Ovary (tissue), 3 donors: ENCODE data around the gene HHIPL1.

Experiments used
- CTCF ChIP-seq, 3 donors: fragments of 450-650 bp in 2 of 3; fragments of 200-600 bp in 1 of 3; IDR thresholded peaks; one replicate each; pipeline versions ENCODE4 v1.5.1 to v1.8.0; 2016 to 2022; ENCODE audit warnings: antibody characterized with exemption in 3 of 3, mild to moderate bottlenecking in 1 of 3
- EP300 ChIP-seq: sonication (generic); formaldehyde crosslinking; IDR thresholded peaks from one replicate; pipeline ENCODE4 v1.6.1; 2017; ENCODE audit warnings: antibody characterized with exemption
- donor health status: DM: no; HTN: no; CAD: no.

GRCh38 chr14:99700379-99700778 is 55.5 kb downstream of the HHIPL1 start:
- TF ChIP-seq CTCF (IDR thresholded peaks at IDR 0.05): no peak
- TF ChIP-seq EP300: no peak
